SK-N-SH (cell line): ENCODE results near the gene DCP1B.

ENCODE experiments used
- CHD2 ChIP-seq: fragments of 150-350 bp; IDR thresholded peaks from 2 replicates; pipeline ENCODE4 v1.6.1; 2018; ENCODE audit warnings: low read length; ENCODE audit not compliant: partially characterized antibody
- CTCF ChIP-seq: fragments of 200-600 bp; sonication (generic); IDR thresholded peaks from 2 replicates; pipeline ENCODE4 v1.6.1; 2017; ENCODE audit warnings: antibody characterized with exemption, mild to moderate bottlenecking, moderate library complexity
- EP300 ChIP-seq, 2 experiments: IDR thresholded peaks; 2 replicates each; pipeline versions ENCODE4 v1.4.0 to v1.6.1; 2012; ENCODE audit warnings: borderline replicate concordance in 1 of 2, low read depth in 1 of 2, low read length in 1 of 2
- EZH2phosphoT487 ChIP-seq: fragments of 200-600 bp; sonication (generic); IDR thresholded peaks from 2 replicates; pipeline ENCODE4 v1.6.1; 2017; ENCODE audit warnings: low read depth, mixed run types, mild to moderate bottlenecking, antibody characterized with exemption, moderate library complexity, borderline replicate concordance
- GABPA ChIP-seq: IDR thresholded peaks from 2 replicates; pipeline ENCODE4 v1.4.0; 2012; ENCODE audit warnings: low read depth, mild to moderate bottlenecking
- GATA2 ChIP-seq: sonication (generic); formaldehyde crosslinking; IDR thresholded peaks from 2 replicates; pipeline ENCODE4 v1.5.0; 2020; ENCODE audit warnings: mild to moderate bottlenecking, missing genetic modification reagents
- JUND ChIP-seq: IDR thresholded peaks from 2 replicates; pipeline ENCODE4 v1.4.0; 2012
- MXI1 ChIP-seq: IDR thresholded peaks from 2 replicates; pipeline ENCODE4 v1.6.1; 2012; ENCODE audit warnings: mild to moderate bottlenecking, low read depth, low read length, improper control_type of control experiment
- NRF1 ChIP-seq: IDR thresholded peaks from 2 replicates; pipeline ENCODE4 v1.6.1; 2012; ENCODE audit warnings: low read depth, mild to moderate bottlenecking, low read length
- SIN3A ChIP-seq: IDR thresholded peaks from 2 replicates; pipeline ENCODE4 v1.6.1; 2012; ENCODE audit warnings: low read depth, mild to moderate bottlenecking, low read length, moderate library complexity, borderline replicate concordance
- TAF1 ChIP-seq: IDR thresholded peaks from 2 replicates; pipeline ENCODE4 v1.6.1; 2012; ENCODE audit warnings: low read depth, mild to moderate bottlenecking, low read length, moderate library complexity, borderline replicate concordance
- YY1 ChIP-seq: IDR thresholded peaks from 2 replicates; pipeline ENCODE4 v1.4.0; 2012; ENCODE audit warnings: low read depth, mild to moderate bottlenecking
- TF ChIP-seq, protein P1 (sequence below): fragments of 150-350 bp; IDR thresholded peaks from 2 replicates; pipeline ENCODE4 v1.6.1; 2017; ENCODE audit warnings: antibody characterized with exemption, low read length, low read depth, borderline replicate concordance
- TF ChIP-seq, protein P2 (sequence below): IDR thresholded peaks from 2 replicates; pipeline ENCODE4 v1.4.0; 2012; ENCODE audit warnings: low read depth

DNA sequence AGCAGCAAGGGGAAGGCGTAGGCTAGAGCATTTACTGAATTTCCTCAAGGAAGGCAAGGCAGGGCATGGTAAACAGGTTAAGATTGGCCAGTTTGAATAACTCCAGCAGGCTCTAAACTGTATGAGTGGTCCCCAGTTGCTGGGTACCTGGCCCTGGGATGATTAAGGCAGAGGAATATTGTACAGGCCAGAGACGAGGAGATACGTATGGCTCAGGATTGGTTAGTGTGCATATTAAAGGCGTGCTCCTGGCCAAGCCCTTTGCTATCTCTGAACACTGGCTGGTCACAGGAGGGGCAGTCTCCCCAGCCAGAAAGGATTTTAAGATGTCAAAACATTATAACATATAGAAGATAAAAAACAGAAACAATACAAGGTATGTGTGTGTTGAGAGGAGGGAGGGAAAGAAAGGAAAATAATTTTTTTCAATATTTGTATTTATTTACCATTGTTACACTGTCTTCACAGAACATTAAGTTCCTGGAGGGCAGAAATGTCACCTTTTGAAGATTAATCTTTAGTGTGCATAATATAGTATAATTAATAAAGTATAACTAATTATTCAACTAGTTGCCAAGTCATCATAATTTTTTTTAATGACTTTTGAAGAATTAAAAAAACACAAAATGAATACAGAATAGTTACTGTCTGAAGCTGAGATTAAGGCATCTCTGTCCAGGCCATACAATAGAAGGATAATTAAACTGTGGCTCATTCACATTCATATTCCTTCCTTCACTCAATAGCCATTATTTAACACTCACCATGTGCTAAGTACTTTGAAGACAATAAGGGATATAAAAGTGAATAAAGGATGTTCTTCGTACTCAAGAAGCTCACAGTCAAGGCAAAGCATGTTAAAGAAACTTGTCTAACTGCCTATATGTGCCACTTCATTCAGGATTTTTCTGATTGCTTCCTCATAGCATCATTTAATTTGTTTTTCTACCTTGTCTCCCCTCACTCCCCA is 41.9 kb downstream of the DCP1B start:
- TF ChIP-seq CTCF (no peak), CHD2 (no peak), GATA2 (CRISPR knock-in tag) (no peak), EP300 (IDR thresholded peaks at IDR 0.05; ENCODE audit: borderline replicate concordance in 1 of 2, low read depth in 1 of 2, low read length in 1 of 2) (no peak), GABPA (no peak), TAF1 (no peak), MXI1 (no peak), YY1 (no peak), SIN3A (no peak), JUND (no peak), NRF1 (no peak), EZH2phosphoT487 (no peak)
- TF ChIP-seq, protein P1, sequence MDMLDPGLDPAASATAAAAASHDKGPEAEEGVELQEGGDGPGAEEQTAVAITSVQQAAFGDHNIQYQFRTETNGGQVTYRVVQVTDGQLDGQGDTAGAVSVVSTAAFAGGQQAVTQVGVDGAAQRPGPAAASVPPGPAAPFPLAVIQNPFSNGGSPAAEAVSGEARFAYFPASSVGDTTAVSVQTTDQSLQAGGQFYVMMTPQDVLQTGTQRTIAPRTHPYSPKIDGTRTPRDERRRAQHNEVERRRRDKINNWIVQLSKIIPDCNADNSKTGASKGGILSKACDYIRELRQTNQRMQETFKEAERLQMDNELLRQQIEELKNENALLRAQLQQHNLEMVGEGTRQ, result no peak
- TF ChIP-seq, protein P2, sequence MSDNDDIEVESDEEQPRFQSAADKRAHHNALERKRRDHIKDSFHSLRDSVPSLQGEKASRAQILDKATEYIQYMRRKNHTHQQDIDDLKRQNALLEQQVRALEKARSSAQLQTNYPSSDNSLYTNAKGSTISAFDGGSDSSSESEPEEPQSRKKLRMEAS, result no peak
